HG03469 (cell line): ENCODE measurements around the gene OR6K6.

Source experiments
- ATAC-seq: cut with Tn5 transposase; IDR thresholded peaks from one replicate; pipeline ENCODE4 v1.9.1; 2021; ENCODE audit warnings: mild to moderate bottlenecking, moderate library complexity, moderate number of reproducible peaks; ENCODE audit not compliant: unreplicated experiment

OR6K6 gene, protein sequence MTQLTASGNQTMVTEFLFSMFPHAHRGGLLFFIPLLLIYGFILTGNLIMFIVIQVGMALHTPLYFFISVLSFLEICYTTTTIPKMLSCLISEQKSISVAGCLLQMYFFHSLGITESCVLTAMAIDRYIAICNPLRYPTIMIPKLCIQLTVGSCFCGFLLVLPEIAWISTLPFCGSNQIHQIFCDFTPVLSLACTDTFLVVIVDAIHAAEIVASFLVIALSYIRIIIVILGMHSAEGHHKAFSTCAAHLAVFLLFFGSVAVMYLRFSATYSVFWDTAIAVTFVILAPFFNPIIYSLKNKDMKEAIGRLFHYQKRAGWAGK

GRCh38 chr1:158754420-158754819 lies at the start of gene OR6K6:
Gene OR6K6, plus strand, starts transcription at chr1:158754720. Its CDS starts 168 bp downstream, at chr1:158754888.
- no peak for ATAC-seq

DNA sequence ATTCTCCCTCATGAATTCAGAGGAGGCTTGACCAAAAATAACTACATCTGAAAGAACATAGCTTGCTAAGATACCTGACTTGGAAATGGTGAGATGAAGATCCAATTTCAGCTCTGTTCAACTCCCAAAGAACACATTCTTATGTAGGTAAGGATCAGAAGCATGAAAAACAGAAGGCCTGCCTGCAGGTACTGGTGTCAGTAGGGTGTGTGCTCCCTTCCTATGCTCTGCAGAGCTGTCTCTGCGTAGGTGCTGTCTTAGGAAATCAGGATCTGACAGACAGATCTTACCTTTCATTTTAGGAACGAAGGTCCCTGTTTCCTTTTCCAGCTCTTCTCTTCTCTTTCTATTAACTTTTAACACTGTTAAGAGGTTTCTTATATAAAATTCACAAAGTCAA lies 48.4 kb upstream of the OR6K6 start:
- ATAC-seq: no peak

- no peak for ATAC-seq
Measured at GRCh38 chr1:158711098-158711497, 43.4 kb upstream of the OR6K6 start.

DNA sequence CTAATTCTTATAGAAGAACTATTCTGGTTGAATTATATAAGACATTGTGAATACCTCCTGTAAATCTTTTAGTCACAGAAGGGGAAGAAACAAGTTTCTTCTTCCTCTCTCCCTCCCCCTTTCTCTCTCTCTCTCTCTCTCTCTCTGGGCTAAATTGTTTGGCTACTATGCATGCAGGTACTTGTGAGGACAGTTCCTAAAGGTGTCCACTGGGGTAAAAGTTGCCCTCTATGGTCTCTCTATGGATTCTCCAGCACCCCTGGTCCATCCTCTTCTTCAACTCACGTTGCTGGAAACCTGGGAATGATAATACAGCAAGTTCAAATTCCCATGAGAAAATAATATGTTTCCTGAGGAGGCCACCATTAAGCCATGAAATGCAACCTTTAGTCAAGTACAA lies 39.8 kb upstream of the OR6K6 start:
- ATAC-seq: no peak

- no peak for ATAC-seq
Measured at GRCh38 chr1:158716335-158716734, 38.2 kb upstream of the OR6K6 start.

DNA sequence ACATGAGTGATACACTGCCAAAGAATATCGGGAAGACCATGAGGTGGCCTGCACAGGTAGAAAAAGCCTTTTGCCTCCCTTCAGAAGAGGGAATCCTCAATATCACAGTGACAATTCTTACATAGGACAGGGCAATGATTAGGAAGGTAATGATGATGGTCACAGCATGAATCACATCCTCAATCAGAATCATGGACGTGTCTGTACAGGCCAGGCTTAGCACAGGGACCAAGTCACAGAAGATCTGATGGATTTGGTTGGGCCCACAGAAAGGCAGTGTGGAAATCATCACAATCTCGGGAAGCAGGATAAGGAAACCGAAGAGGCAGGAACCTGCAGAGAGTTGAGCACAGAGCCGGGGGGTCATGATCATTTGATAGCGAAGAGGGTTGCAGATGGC lies 37.2 kb upstream of the OR6K6 start:
- ATAC-seq: no peak

GRCh38 chr1:158719664-158720063 lies 34.9 kb upstream of the OR6K6 start:
- ATAC-seq: no peak

- ATAC-seq: no peak
Measured at GRCh38 chr1:158720620-158721019, 33.9 kb upstream of the OR6K6 start, which contains the start of gene OR6K3. Gene OR6K3, minus strand, starts transcription at chr1:158720720. Its CDS starts 2,605 bp downstream, at chr1:158718115.

DNA sequence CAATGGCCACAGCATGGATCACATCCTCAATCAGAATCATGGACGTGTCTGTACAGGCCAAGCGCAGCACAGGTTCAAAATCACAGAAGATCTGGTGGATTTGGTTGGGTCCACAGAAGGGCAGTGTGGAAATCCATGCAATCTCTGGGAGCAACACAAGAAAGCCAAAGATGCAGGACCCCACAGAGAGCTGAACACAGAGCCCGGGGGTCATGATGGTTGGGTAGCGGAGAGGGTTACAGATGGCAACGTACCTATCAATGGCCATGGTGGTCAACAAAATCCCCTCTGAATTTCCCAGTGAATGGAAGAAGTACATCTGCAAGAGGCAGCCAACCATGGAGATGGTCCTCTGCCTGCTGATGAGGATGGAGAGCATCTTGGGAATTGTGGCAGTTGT lies 30.1 kb upstream of the OR6K6 start:
- ATAC-seq: no peak

DNA sequence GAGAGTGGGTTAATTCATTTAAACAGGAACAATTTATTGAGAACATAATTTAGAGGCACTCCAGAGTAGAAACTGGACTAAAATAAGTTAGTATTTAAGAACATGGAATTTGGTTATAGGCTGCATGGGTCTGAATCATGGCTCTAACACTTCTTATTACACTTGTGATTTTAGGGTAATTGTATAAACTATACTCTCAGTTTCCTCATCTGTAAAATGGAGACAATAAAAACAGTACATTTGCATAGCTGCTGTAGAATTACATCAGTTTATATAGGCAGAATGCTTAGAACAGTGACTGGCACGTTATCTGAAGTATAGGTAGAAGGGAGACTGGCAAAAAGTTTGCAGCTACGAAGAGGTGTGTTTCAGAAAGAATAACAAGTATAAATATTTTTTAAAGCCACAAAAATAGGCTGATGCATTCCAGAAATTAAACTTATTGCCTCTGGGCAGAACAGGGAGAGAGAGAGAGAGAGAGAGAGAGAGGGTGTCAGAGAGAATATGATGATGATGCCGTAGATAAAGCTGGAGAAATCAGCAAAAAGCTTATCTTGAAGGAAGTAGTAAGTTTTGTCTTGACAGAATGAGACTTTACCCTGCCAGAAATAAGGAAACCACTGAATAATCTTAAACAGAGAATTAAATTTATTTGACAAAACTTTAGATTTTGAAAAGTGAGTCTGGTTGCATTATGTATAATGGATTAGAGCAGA lies 25.9 kb upstream of the OR6K6 start:
- no peak for ATAC-seq

DNA sequence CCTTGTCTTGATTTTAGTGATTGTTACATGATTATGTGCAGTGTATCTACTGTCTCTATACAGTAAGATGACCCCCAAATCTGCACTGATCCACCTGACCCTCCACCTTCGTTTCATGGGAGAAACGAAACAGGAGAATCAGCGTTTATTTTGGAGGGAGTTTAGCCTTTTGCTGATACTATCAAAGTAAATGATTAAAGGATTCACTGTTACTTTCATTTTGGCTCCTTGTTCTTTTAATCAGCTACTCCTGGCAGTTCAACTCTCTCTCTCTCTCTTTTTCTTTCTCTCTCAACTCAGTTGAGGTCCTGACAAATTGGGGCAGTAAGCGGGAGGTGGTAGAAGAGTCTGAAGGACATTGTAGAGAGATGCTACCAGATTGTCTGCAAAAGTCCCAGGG lies 24.1 kb upstream of the OR6K6 start:
- ATAC-seq: no peak

GRCh38 chr1:158731707-158732106 lies 22.8 kb upstream of the OR6K6 start:
- ATAC-seq: no peak

DNA sequence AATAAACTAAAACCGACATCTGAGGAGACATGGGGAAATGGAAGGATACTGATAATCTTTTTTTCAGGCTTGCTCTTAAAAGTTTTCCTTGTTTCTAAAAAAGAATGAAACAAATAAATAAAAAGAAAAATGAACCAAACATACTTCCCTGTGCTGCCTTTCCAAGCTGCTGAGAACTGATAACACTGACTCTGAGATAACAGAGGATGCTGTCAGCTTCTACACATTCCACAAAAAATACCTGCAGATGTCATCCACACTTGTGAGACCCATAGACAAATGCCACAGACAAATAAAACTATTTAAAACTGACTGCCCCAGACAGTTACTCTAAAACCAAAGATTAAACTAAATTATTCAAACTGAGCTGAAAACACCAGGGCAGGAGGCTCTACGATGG lies 22.0 kb upstream of the OR6K6 start:
- no peak for ATAC-seq

GRCh38 chr1:158735848-158736247 lies 18.7 kb upstream of the OR6K6 start:
- no peak for ATAC-seq

DNA sequence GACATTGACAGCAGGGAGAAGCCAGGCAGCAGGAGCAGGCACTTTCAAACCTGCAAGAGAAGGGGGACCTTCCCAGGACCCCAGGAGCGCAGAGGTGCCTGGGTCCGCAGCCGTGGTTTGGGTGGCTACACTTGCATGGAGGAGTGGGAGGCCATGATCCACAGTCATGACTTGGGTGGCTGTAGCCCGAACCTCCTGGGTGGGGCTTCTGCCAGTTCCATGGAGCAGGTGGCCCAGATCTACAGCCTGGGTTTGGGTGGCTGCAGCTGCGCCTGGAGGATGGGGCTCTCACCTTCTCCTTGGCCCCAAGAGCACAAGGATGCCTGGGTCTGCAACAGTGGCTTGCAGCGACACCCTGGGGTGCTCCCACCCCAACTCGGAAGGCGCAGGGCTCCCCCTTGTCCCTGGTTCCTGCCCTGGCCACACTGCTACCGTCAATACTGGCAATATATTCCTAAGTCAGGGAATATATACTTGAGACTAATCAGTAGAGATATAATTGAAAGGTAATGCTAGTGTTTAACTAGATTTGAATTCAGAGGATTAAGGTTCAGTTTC lies 2.3 kb upstream of the OR6K6 start:
- no peak for ATAC-seq

GRCh38 chr1:158771950-158772866 lies 17.7 kb downstream of the OR6K6 start, which contains the start of gene OR6N1:
Gene OR6N1, minus strand, starts transcription at chr1:158772195. Its CDS starts 5,513 bp downstream, at chr1:158766682.
- no peak for ATAC-seq

GRCh38 chr1:158781104-158781503 lies 26.6 kb downstream of the OR6K6 start, which contains the start of gene OR6N2:
Gene OR6N2, minus strand, starts transcription at chr1:158781204. Its CDS starts 3,569 bp downstream, at chr1:158777635.
- no peak for ATAC-seq

DNA sequence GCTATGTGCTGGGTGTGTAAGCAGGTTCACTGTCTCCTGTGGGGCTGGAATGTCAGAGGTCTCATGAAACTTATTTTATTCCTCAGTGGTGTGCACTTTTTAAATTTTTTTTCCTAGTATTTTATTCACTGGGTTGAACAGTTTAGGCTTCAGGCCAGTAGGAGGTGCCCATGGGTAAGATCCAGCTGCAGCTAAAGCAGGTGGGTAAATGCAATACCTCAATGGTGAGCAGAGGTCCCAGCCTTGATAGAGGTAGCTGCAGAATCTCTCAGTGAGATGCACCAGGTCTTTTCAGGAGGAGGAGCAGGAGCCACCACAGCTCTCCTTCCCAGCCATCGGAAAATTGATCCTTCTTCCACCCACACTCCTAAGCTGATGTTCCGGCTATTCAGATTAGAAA lies 39.1 kb downstream of the OR6K6 start:
- ATAC-seq: no peak

DNA sequence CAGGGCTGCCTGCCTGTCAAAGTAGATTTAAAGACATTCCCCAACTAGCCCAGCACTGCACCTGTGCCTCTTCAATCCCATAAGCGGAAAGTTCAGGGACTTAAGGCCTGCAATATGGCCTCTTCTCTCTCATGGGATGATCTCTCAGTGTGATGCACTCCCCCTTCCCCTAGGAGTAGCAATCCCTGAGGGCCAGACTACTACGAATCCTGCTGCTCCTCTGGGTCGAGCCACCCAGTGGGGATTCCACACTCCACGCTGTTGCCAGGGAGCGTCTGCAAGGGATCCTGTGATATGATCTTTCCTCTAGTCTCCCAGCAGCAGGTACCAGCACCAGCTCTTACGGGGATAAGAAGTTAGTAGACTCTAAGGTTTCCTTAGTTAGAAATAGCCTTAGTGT lies 39.7 kb downstream of the OR6K6 start:
- no peak for ATAC-seq

GRCh38 chr1:158798531-158798930 lies 44.0 kb downstream of the OR6K6 start:
- ATAC-seq: no peak

DNA sequence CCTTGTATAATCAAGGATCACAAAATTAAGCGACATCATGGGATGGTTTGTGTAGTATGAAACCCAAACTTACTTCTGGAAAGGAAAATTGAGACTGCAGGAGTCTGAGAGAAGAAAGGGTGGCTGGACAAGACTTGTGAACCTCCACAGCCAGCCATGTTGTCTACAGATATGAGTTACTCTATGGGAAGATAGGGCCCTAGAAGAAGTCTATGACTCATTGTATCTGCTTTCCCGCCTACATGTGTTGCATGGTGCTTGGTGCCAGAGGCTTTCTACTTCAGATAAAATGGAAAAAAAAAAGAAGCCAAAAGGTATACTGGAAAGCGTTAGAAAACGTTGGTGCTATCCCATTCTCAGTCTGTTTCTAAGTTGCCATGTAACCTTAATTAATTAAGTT lies 45.2 kb downstream of the OR6K6 start:
- ATAC-seq: no peak
